GM23338 (cell line): ENCODE data around the gene CNPY1. TPM values are rescaled to one million over a fixed set of nuclear protein-coding genes. Genes with fewer than 3 reads are reported as not detected.

Experiments used
- ATAC-seq: fragments of 200-7000 bp; cut with Tn5 transposase; 3 replicates; pipeline ENCODE4 v1.9.1; 2020
- DNase-seq: peaks from one replicate; pipeline ENCODE4 v3.0.0-alpha.2; 2015; ENCODE audit warnings: low spot score
- H2AFZ ChIP-seq: fragments of 200-600 bp; sonication (generic); 2 replicates; pipeline ENCODE4 v1.8.0; 2016; ENCODE audit warnings: antibody characterized with exemption, mild to moderate bottlenecking, moderate library complexity
- H3F3A ChIP-seq: fragments of 200-600 bp; sonication (generic); replicated peaks from 2 replicates; pipeline ENCODE4 v1.8.0; 2017; ENCODE audit warnings: antibody characterized with exemption, mixed run types, low read depth
- H3K27ac ChIP-seq: fragments of 200-600 bp; sonication (generic); 2 replicates; pipeline ENCODE4 v1.6.1; 2016; ENCODE audit warnings: low read depth
- H3K27me3 ChIP-seq: fragments of 200-600 bp; sonication (generic); 2 replicates; pipeline ENCODE4 v1.8.0; 2016; ENCODE audit warnings: mild to moderate bottlenecking, mixed run types, moderate library complexity; ENCODE audit not compliant: insufficient read depth
- H3K36me3 ChIP-seq: fragments of 200-600 bp; sonication (generic); 2 replicates; pipeline ENCODE4 v1.8.0; 2016; ENCODE audit warnings: mild to moderate bottlenecking; ENCODE audit not compliant: insufficient read depth
- H3K4me1 ChIP-seq: fragments of 200-600 bp; sonication (generic); 2 replicates; pipeline ENCODE4 v1.8.0; 2016; ENCODE audit warnings: mild to moderate bottlenecking, moderate library complexity; ENCODE audit not compliant: insufficient read depth
- H3K4me2 ChIP-seq: fragments of 200-600 bp; sonication (generic); 2 replicates; pipeline ENCODE4 v1.7.1; 2017; ENCODE audit warnings: mixed run types
- H3K4me3 ChIP-seq: fragments of 200-600 bp; sonication (generic); 2 replicates; pipeline ENCODE4 v1.6.1; 2016; ENCODE audit warnings: mixed run types
- H3K79me2 ChIP-seq: fragments of 200-600 bp; sonication (generic); replicated peaks from 2 replicates; pipeline ENCODE4 v1.8.0; 2017; ENCODE audit warnings: mild to moderate bottlenecking; ENCODE audit not compliant: insufficient read depth
- H3K9me2 ChIP-seq: fragments of 200-600 bp; sonication (generic); 2 replicates; pipeline ENCODE4 v1.8.0; 2017; ENCODE audit not compliant: insufficient read depth
- H4K20me1 ChIP-seq: fragments of 200-600 bp; sonication (generic); replicated peaks from 2 replicates; pipeline ENCODE4 v1.8.0; 2017; ENCODE audit warnings: mild to moderate bottlenecking; ENCODE audit not compliant: insufficient read depth
- H3K27ac Mint-ChIP-seq: 2 replicates; pipeline ENCODE4 v1.8.0; 2020; ENCODE audit warnings: inconsistent platforms, mild to moderate bottlenecking, moderate library complexity, mixed read lengths
- H3K27me3 Mint-ChIP-seq: 3 replicates; pipeline ENCODE4 v1.8.0; 2022; ENCODE audit warnings: low read depth, mild to moderate bottlenecking, moderate library complexity, mixed read lengths, inconsistent platforms; ENCODE audit not compliant: insufficient read depth, poor library complexity
- H3K36me3 Mint-ChIP-seq: 3 replicates; pipeline ENCODE4 v1.8.0; 2021; ENCODE audit warnings: low read depth, mild to moderate bottlenecking, inconsistent platforms, moderate library complexity, mixed read lengths
- H3K4me1 Mint-ChIP-seq: 3 replicates; pipeline ENCODE4 v1.8.0; 2020; ENCODE audit warnings: mild to moderate bottlenecking, inconsistent platforms, mixed read lengths
- H3K4me3 Mint-ChIP-seq: 3 replicates; pipeline ENCODE4 v1.8.0; 2021; ENCODE audit warnings: moderate library complexity, mild to moderate bottlenecking, inconsistent platforms, mixed read lengths
- H3K9me3 Mint-ChIP-seq: 3 replicates; pipeline ENCODE4 v1.8.0; 2020; ENCODE audit warnings: moderate library complexity, mild to moderate bottlenecking, inconsistent platforms, mixed read lengths
- CREB1 ChIP-seq: fragments of 250-450 bp; sonication (Bioruptor Pico); IDR thresholded peaks from 2 replicates; pipeline ENCODE4 v1.5.0; 2020; ENCODE audit warnings: low read depth, mild to moderate bottlenecking, moderate library complexity
- JUNB ChIP-seq: IDR thresholded peaks from one replicate; pipeline ENCODE4 v1.6.1; 2016; ENCODE audit warnings: antibody characterized with exemption; ENCODE audit not compliant: unreplicated experiment
- NANOG ChIP-seq: IDR thresholded peaks from 2 replicates; pipeline ENCODE4 v1.6.1; 2016; ENCODE audit warnings: antibody characterized with exemption, borderline replicate concordance
- POLR2AphosphoS5 ChIP-seq: IDR thresholded peaks from 2 replicates; pipeline ENCODE4 v1.6.1; 2016; ENCODE audit warnings: antibody characterized with exemption, low read depth
- STAT1 ChIP-seq: IDR thresholded peaks from one replicate; pipeline ENCODE4 v1.6.1; 2016; ENCODE audit warnings: antibody characterized with exemption; ENCODE audit not compliant: unreplicated experiment
- ZNF114 ChIP-seq: fragments of 250-450 bp; sonication (Bioruptor Pico); IDR thresholded peaks from 2 replicates; pipeline ENCODE4 v1.5.0; 2020; ENCODE audit warnings: mild to moderate bottlenecking, moderate library complexity
- ZNF331 ChIP-seq: fragments of 250-450 bp; sonication (Bioruptor Pico); IDR thresholded peaks from 2 replicates; pipeline ENCODE4 v1.5.0; 2020; ENCODE audit warnings: low read depth, mild to moderate bottlenecking, moderate library complexity
- polyA plus RNA-seq: library from polyadenylated mRNA; unstranded; fragments of >200 nt; fragmentation: Nextera tagmentation; extraction: Ambion mirVana; gene quantifications from 2 replicates; pipeline ENCODE4 v1.2.1, GENCODE V29; 2016
- total RNA-seq: library from RNA; depleted of rRNA; stranded (reverse); fragments of >200 nt; shearing (Covaris generic); gene quantifications from 2 replicates; pipeline ENCODE4 v1.2.3, GENCODE V29; 2014
- TF ChIP-seq, protein P1 (sequence below): IDR thresholded peaks from one replicate; pipeline ENCODE4 v1.6.1; 2018; ENCODE audit warnings: antibody characterized with exemption; ENCODE audit not compliant: unreplicated experiment
- TF ChIP-seq, protein P2 (sequence below), 2 experiments: fragments of 200-600 bp in 1 of 2; sonication (generic) in 1 of 2; conservative IDR thresholded peaks; 2 replicates each; pipeline versions ENCODE4 v1.5.1 to v1.6.1; 2016 to 2017; ENCODE audit warnings: antibody characterized with exemption in 2 of 2, low read depth in 2 of 2, mild to moderate bottlenecking in 2 of 2, moderate library complexity in 1 of 2
- TF ChIP-seq, protein P3 (sequence below): fragments of 250-450 bp; sonication (Bioruptor Pico); IDR thresholded peaks from 2 replicates; pipeline ENCODE4 v1.5.0; 2020; ENCODE audit warnings: mild to moderate bottlenecking, moderate library complexity

Gene CNPY1
- total and polyA plus RNA-seq, 2 experiments from 2014 or later: not detected

DNA sequence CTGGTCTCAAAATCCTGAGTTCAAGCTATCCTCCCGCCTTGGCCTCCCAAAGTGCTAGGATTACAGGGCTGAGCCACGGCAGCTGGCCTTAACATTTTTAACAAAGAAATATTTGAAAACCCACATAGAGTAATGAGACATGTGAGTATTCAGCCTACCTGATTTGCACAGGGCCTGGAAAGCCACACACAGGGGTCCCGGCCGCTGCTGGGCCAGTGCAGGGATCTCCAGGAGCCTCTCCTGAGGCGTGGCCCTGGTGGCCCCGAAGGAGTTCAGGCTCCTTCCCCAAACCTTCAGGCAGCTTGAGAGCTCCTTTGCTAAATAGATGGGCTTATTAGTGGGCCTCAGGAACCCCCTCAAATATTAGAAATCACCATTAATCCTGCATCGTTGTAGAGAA is 18.7 kb downstream of the CNPY1 start:
- H3K27ac ChIP-seq: no peak overlapping the region
- ATAC-seq (no peak), DNase-seq (no peak)
- no peaks in the 10 kb centered on the region for H3K9me2 ChIP-seq
- peaks cover 2% of the 10 kb centered on the region; the same call in 1 of the 2 replicates for H3K4me1 ChIP-seq
- H2AFZ ChIP-seq: no peak overlapping the region
- peaks cover 18% of the 10 kb centered on the region for H3K9me3 Mint-ChIP-seq
- peaks cover 3% of the 10 kb centered on the region; the same call in 1 of the 2 replicates for H4K20me1 ChIP-seq
- H3K36me3 Mint-ChIP-seq: no peaks in the 10 kb centered on the region
- no peaks in the 10 kb centered on the region for H3F3A ChIP-seq
- peaks cover 59% of the 10 kb centered on the region for H3K27me3 Mint-ChIP-seq
- peaks cover 31% of the 10 kb centered on the region for H3K27me3 ChIP-seq
- TF ChIP-seq, protein P1, sequence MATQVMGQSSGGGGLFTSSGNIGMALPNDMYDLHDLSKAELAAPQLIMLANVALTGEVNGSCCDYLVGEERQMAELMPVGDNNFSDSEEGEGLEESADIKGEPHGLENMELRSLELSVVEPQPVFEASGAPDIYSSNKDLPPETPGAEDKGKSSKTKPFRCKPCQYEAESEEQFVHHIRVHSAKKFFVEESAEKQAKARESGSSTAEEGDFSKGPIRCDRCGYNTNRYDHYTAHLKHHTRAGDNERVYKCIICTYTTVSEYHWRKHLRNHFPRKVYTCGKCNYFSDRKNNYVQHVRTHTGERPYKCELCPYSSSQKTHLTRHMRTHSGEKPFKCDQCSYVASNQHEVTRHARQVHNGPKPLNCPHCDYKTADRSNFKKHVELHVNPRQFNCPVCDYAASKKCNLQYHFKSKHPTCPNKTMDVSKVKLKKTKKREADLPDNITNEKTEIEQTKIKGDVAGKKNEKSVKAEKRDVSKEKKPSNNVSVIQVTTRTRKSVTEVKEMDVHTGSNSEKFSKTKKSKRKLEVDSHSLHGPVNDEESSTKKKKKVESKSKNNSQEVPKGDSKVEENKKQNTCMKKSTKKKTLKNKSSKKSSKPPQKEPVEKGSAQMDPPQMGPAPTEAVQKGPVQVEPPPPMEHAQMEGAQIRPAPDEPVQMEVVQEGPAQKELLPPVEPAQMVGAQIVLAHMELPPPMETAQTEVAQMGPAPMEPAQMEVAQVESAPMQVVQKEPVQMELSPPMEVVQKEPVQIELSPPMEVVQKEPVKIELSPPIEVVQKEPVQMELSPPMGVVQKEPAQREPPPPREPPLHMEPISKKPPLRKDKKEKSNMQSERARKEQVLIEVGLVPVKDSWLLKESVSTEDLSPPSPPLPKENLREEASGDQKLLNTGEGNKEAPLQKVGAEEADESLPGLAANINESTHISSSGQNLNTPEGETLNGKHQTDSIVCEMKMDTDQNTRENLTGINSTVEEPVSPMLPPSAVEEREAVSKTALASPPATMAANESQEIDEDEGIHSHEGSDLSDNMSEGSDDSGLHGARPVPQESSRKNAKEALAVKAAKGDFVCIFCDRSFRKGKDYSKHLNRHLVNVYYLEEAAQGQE: no peak
- TF ChIP-seq, protein P2, sequence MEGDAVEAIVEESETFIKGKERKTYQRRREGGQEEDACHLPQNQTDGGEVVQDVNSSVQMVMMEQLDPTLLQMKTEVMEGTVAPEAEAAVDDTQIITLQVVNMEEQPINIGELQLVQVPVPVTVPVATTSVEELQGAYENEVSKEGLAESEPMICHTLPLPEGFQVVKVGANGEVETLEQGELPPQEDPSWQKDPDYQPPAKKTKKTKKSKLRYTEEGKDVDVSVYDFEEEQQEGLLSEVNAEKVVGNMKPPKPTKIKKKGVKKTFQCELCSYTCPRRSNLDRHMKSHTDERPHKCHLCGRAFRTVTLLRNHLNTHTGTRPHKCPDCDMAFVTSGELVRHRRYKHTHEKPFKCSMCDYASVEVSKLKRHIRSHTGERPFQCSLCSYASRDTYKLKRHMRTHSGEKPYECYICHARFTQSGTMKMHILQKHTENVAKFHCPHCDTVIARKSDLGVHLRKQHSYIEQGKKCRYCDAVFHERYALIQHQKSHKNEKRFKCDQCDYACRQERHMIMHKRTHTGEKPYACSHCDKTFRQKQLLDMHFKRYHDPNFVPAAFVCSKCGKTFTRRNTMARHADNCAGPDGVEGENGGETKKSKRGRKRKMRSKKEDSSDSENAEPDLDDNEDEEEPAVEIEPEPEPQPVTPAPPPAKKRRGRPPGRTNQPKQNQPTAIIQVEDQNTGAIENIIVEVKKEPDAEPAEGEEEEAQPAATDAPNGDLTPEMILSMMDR (conservative IDR thresholded peaks at IDR 0.05; ENCODE audit: low read depth in 2 of 2): no peak
- TF ChIP-seq NANOG (no peak), ZNF331 (CRISPR knock-in tag) (no peak), ZNF114 (CRISPR knock-in tag) (no peak), POLR2AphosphoS5 (no peak), STAT1 (no peak), JUNB (no peak), CREB1 (CRISPR knock-in tag) (no peak)
- TF ChIP-seq, protein P3, sequence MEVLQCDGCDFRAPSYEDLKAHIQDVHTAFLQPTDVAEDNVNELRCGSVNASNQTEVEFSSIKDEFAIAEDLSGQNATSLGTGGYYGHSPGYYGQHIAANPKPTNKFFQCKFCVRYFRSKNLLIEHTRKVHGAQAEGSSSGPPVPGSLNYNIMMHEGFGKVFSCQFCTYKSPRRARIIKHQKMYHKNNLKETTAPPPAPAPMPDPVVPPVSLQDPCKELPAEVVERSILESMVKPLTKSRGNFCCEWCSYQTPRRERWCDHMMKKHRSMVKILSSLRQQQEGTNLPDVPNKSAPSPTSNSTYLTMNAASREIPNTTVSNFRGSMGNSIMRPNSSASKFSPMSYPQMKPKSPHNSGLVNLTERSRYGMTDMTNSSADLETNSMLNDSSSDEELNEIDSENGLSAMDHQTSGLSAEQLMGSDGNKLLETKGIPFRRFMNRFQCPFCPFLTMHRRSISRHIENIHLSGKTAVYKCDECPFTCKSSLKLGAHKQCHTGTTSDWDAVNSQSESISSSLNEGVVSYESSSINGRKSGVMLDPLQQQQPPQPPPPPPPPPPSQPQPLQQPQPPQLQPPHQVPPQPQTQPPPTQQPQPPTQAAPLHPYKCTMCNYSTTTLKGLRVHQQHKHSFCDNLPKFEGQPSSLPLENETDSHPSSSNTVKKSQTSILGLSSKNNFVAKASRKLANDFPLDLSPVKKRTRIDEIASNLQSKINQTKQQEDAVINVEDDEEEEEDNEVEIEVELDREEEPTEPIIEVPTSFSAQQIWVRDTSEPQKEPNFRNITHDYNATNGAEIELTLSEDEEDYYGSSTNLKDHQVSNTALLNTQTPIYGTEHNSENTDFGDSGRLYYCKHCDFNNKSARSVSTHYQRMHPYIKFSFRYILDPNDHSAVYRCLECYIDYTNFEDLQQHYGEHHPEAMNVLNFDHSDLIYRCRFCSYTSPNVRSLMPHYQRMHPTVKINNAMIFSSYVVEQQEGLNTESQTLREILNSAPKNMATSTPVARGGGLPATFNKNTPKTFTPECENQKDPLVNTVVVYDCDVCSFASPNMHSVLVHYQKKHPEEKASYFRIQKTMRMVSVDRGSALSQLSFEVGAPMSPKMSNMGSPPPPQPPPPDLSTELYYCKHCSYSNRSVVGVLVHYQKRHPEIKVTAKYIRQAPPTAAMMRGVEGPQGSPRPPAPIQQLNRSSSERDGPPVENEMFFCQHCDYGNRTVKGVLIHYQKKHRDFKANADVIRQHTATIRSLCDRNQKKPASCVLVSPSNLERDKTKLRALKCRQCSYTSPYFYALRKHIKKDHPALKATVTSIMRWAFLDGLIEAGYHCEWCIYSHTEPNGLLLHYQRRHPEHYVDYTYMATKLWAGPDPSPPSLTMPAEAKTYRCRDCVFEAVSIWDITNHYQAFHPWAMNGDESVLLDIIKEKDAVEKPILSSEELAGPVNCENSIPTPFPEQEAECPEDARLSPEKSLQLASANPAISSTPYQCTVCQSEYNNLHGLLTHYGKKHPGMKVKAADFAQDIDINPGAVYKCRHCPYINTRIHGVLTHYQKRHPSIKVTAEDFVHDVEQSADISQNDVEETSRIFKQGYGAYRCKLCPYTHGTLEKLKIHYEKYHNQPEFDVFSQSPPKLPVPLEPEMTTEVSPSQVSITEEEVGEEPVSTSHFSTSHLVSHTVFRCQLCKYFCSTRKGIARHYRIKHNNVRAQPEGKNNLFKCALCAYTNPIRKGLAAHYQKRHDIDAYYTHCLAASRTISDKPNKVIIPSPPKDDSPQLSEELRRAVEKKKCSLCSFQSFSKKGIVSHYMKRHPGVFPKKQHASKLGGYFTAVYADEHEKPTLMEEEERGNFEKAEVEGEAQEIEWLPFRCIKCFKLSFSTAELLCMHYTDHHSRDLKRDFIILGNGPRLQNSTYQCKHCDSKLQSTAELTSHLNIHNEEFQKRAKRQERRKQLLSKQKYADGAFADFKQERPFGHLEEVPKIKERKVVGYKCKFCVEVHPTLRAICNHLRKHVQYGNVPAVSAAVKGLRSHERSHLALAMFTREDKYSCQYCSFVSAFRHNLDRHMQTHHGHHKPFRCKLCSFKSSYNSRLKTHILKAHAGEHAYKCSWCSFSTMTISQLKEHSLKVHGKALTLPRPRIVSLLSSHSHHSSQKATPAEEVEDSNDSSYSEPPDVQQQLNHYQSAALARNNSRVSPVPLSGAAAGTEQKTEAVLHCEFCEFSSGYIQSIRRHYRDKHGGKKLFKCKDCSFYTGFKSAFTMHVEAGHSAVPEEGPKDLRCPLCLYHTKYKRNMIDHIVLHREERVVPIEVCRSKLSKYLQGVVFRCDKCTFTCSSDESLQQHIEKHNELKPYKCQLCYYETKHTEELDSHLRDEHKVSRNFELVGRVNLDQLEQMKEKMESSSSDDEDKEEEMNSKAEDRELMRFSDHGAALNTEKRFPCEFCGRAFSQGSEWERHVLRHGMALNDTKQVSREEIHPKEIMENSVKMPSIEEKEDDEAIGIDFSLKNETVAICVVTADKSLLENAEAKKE (CRISPR knock-in tag): no peak
- H3K4me3 ChIP-seq: no peak overlapping the region
- H3K4me1 Mint-ChIP-seq: peaks cover 2% of the 10 kb centered on the region
- no peak overlapping the region for H3K4me3 Mint-ChIP-seq
- no peak overlapping the region for H3K27ac Mint-ChIP-seq
- no peak overlapping the region for H3K4me2 ChIP-seq
- H3K36me3 ChIP-seq: no peaks in the 10 kb centered on the region
- no peaks in the 10 kb centered on the region for H3K79me2 ChIP-seq
